ENCODE data around the gene POU6F1.

DNA sequence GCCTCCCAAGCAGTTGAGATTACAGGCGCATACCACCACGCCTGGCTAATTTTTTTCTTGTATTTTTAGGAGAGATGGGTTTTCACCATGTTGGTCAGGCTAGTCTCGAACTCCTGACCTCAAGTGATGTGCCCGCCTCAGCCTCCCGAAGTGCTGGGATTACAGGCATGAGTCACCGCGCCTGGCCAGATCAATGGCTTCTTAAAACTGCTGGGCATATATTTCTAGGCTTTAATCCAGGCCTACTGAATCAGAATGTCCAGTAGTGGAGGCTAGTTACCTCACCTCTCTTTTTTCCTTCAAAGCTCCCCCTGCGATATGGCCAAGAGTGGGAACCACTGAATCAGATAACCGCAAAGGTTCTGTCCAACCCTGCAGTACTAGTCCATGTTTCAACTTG is 17.1 kb downstream of the POU6F1 start:
- TF ChIP-seq, protein P1, sequence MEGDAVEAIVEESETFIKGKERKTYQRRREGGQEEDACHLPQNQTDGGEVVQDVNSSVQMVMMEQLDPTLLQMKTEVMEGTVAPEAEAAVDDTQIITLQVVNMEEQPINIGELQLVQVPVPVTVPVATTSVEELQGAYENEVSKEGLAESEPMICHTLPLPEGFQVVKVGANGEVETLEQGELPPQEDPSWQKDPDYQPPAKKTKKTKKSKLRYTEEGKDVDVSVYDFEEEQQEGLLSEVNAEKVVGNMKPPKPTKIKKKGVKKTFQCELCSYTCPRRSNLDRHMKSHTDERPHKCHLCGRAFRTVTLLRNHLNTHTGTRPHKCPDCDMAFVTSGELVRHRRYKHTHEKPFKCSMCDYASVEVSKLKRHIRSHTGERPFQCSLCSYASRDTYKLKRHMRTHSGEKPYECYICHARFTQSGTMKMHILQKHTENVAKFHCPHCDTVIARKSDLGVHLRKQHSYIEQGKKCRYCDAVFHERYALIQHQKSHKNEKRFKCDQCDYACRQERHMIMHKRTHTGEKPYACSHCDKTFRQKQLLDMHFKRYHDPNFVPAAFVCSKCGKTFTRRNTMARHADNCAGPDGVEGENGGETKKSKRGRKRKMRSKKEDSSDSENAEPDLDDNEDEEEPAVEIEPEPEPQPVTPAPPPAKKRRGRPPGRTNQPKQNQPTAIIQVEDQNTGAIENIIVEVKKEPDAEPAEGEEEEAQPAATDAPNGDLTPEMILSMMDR (IDR thresholded peaks at IDR 0.05; ENCODE audit: low read depth, low read length) = no peak
- no peak for TF ChIP-seq EZH2phosphoT487 (IDR thresholded peaks at IDR 0.05; ENCODE audit: low read depth)
